Measurements from ENCODE around the gene FLYWCH2. TPM values are rescaled to one million over a fixed set of nuclear protein-coding genes. Genes with fewer than 3 reads are reported as not detected.

FLYWCH2 gene
- total and polyA plus RNA-seq, 2 donors (not counting 3 experiments of a cell fraction or from before 2014, with no cell fraction given), result 18.3 to 34.6 TPM

GRCh38 chr16:2919511-2920255 is 36.7 kb downstream of the FLYWCH2 start:
- H4K20me1 ChIP-seq (replicated peaks; ENCODE audit: control insufficient read depth, extremely low read depth, insufficient read depth, low read length), result no peaks in the 10 kb centered on the region
- CTCF ChIA-PET, result interaction anchor here (0.7 to 7.7 kb wide), 13 partner anchors 8 to 81 kb away, joined by 3 to 50 read pairs (median 4); partner anchors contain the start of gene FLYWCH2
- H3K79me2 ChIP-seq (ENCODE audit: control insufficient read depth, insufficient read depth, low read length), result peaks cover 2% of the 10 kb centered on the region
- peaks cover 16% of the 10 kb centered on the region for H3K4me1 ChIP-seq (ENCODE audit: control insufficient read depth, extremely low read depth, insufficient read depth, low read length)
- H3K9me3 ChIP-seq (replicated peaks; ENCODE audit: control insufficient read depth, insufficient read depth, low read length), result no peaks in the 10 kb centered on the region
- intact Hi-C loops (cut with micrococcal nuclease) (loop anchor here (1.0 to 5.0 kb wide), 4 partner anchors 15 to 142 kb away; partner anchors contain the start of gene ELOB), dilution Hi-C loops (cut with MboI; ENCODE audit: extremely low pct_ligation_motif_present, low sequenced_read_pairs) (no loop called here)
- no peaks in the 10 kb centered on the region for H3K27me3 ChIP-seq (ENCODE audit: control insufficient read depth in 2 of 2, insufficient read depth in 2 of 2, low read length in 2 of 2)
- peak; percentile 81 for FAIRE-seq
- H3K4me2 ChIP-seq (ENCODE audit: insufficient read depth, low read length), result no peak overlapping the region
- BruUV-seq (replicated peaks), result no TSS peak
- no peak overlapping the region for H2AFZ ChIP-seq (ENCODE audit: low read depth, low read length)
- peaks cover 0 to 2% of the 10 kb centered on the region in 2 experiments for H3K36me3 ChIP-seq (ENCODE audit: control insufficient read depth in 2 of 2, extremely low read depth in 1 of 2, insufficient read depth in 2 of 2, low read length in 2 of 2)
- H3K4me3 ChIP-seq (replicated peaks in 1 of 3; ENCODE audit: insufficient read depth in 1 of 3, low read depth in 1 of 3, low read length in 3 of 3), result no peak overlapping the region
- TF ChIP-seq POLR2AphosphoS5 (IDR thresholded peaks at IDR 0.05; ENCODE audit: insufficient read depth, low read depth, low read length) (no peak), POLR2A (IDR thresholded peaks at IDR 0.05; ENCODE audit: low read depth, low read length) (no peak), JUN (IDR thresholded peaks at IDR 0.05; ENCODE audit: borderline replicate concordance, insufficient read depth, insufficient read length, low read depth) (no peak), MYC (IDR thresholded peaks at IDR 0.05; ENCODE audit: low read depth, low read length) (no peak), MAX (IDR thresholded peaks at IDR 0.05; ENCODE audit: insufficient read depth, insufficient read length) (no peak), GATA2 (IDR thresholded peaks at IDR 0.05; ENCODE audit: insufficient read depth, insufficient read length, low read depth, low read length) (no peak), FOS (IDR thresholded peaks at IDR 0.05; ENCODE audit: borderline replicate concordance, insufficient read depth, low read length) (no peak), CTCF (IDR thresholded peaks at IDR 0.05; ENCODE audit: extremely low read depth in 1 of 2, insufficient read depth in 1 of 2, low read depth in 1 of 2, low read length in 2 of 2) (peak; percentile 64 to 80), EZH2 (IDR thresholded peaks at IDR 0.05; ENCODE audit: borderline replicate concordance, low read depth, low read length, severe bottlenecking) (no peak)
- no peaks in the 10 kb centered on the region for H3K9me1 ChIP-seq (replicated peaks; ENCODE audit: control insufficient read depth, extremely low read depth, insufficient read depth, low read length)
- no peak overlapping the region for H3K27ac ChIP-seq (ENCODE audit: insufficient read depth, low read depth, low read length)
- POLR2A ChIA-PET, result no interaction called here
- DNase-seq (ENCODE audit: low read depth, low spot score), result peak; percentile 74
- H3K9ac ChIP-seq (replicated peaks; ENCODE audit: extremely low read depth, insufficient read depth, low read length), result no peak overlapping the region

All from endothelial cell of umbilical vein (primary cell).